Activated naive CD8-positive, alpha-beta T cell treated with anti-CD3 and anti-CD28 coated beads, Interleukin-2, amount 50 U/mL, for 24 hours (primary cell): Measurements from ENCODE around the gene APOBEC2.

Experiments used
- ATAC-seq: fragments of 150-1000 bp; cut with Tn5 transposase; one replicate; pipeline ENCODE4 v1.10.0; 2021
- DNase-seq: peaks from one replicate; pipeline ENCODE4 v3.0.0; 2021
- H3K27ac Mint-ChIP-seq: one replicate; pipeline ENCODE4 v1.8.0; 2021; ENCODE audit warnings: mild to moderate bottlenecking, mixed read lengths
- H3K27me3 Mint-ChIP-seq: one replicate; pipeline ENCODE4 v1.8.0; 2021; ENCODE audit warnings: mixed read lengths
- H3K36me3 Mint-ChIP-seq: one replicate; pipeline ENCODE4 v1.8.0; 2021; ENCODE audit warnings: low read depth, mixed read lengths
- H3K4me1 Mint-ChIP-seq: one replicate; pipeline ENCODE4 v1.8.0; 2021; ENCODE audit warnings: mixed read lengths
- H3K4me3 Mint-ChIP-seq: one replicate; pipeline ENCODE4 v1.8.0; 2021; ENCODE audit warnings: mild to moderate bottlenecking, moderate library complexity, mixed read lengths
- H3K9me3 Mint-ChIP-seq: one replicate; pipeline ENCODE4 v1.8.0; 2021; ENCODE audit warnings: mixed read lengths

Gene APOBEC2

DNA sequence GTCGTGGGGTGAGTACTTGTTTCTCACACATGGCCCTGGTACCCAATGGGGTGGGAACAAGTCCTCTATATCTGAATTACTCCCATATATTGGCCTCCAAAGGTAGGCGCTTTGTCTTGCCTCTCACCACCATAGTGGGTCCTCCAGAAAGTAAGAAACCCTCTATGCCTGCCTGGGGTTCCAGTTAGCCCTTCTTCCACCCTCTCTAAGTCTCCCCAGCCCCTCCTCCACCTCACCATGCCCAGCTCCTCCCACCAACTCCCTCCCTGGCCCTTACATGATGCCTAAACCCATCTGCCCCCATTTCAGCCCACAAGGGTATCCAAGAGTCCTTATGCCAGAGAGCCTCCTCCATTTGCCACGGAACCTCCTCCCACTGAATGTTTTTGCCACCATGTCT is 9.9 kb upstream of the APOBEC2 start:
- Mint-ChIP-seq H3K36me3 (no peaks in the 10 kb centered on the region), H3K27me3 (no peaks in the 10 kb centered on the region), H3K4me1 (peaks cover 5% of the 10 kb centered on the region), H3K4me3 (no peak overlapping the region), H3K9me3 (no peaks in the 10 kb centered on the region), H3K27ac (no peak overlapping the region)
- DNase-seq (no peak), ATAC-seq (no peak)

DNA sequence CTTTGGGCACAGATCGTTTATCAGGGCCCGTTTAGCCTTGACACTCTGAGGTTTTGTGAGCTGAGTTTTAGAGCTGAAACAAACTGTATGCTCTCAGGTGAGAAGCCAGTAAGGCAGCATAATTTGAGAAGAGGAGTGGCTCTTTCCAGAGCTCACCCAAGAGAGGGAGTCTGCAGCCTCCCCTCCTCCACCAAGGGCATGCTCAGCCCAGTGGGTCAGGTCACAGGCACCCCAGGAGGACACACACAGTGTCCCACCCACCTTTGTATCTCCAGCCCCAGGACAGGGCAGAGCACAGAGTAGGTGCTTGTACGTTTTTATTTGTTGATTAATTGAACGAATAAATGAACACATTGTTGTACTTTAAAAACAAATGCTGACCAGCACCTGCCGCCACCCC is 7.3 kb upstream of the APOBEC2 start:
- Mint-ChIP-seq H3K4me3 (no peak overlapping the region), H3K9me3 (no peaks in the 10 kb centered on the region), H3K36me3 (no peaks in the 10 kb centered on the region), H3K27me3 (no peaks in the 10 kb centered on the region), H3K27ac (no peak overlapping the region), H3K4me1 (peaks cover 3% of the 10 kb centered on the region)
- DNase-seq (no peak), ATAC-seq (no peak)

DNA sequence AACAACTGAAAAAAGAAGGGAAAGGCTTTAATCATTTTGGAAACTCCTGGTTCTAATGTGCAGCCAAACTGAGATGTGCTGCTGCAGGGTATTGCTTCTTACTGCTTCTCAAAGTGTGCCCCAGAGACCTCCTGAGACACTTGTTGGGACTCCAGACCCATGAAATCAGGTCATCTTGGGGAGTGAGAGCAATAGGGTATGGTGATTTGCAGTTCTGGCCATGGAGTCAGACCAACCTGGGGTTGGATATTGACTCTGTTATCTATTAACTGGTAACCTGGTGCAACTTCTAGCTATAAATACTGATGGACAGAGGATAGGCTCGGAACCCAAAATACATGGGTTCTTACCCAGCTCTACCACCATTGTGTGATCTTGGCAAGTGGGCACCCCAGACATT is 6.9 kb upstream of the APOBEC2 start:
- DNase-seq (no peak), ATAC-seq (no peak)
- no peaks in the 10 kb centered on the region for H3K9me3 Mint-ChIP-seq
- no peaks in the 10 kb centered on the region for H3K27me3 Mint-ChIP-seq
- no peak overlapping the region for H3K27ac Mint-ChIP-seq
- H3K36me3 Mint-ChIP-seq = no peaks in the 10 kb centered on the region
- no peak overlapping the region for H3K4me3 Mint-ChIP-seq
- no peaks in the 10 kb centered on the region for H3K4me1 Mint-ChIP-seq

DNA sequence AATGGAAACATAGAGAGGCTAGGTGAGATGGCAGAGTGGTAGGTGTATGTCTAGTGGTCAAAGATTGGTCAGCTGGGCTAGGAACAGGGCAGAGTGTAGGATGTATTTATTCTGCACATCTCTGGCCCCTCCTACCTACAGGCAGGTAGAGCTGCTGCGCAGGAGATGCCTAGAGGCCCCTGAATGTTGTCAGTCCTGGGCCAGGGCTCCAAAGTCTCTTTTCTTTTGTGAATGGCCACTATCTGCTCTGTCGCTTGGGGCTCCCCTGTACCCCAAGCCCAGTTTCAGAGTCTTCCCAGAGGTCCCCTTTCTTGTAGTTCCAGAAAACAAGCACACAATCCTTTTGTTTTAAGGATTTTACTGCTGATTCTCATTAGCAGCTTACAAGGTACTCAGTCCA is 5.7 kb upstream of the APOBEC2 start:
- no peak overlapping the region for H3K4me3 Mint-ChIP-seq
- ATAC-seq = no peak

DNA sequence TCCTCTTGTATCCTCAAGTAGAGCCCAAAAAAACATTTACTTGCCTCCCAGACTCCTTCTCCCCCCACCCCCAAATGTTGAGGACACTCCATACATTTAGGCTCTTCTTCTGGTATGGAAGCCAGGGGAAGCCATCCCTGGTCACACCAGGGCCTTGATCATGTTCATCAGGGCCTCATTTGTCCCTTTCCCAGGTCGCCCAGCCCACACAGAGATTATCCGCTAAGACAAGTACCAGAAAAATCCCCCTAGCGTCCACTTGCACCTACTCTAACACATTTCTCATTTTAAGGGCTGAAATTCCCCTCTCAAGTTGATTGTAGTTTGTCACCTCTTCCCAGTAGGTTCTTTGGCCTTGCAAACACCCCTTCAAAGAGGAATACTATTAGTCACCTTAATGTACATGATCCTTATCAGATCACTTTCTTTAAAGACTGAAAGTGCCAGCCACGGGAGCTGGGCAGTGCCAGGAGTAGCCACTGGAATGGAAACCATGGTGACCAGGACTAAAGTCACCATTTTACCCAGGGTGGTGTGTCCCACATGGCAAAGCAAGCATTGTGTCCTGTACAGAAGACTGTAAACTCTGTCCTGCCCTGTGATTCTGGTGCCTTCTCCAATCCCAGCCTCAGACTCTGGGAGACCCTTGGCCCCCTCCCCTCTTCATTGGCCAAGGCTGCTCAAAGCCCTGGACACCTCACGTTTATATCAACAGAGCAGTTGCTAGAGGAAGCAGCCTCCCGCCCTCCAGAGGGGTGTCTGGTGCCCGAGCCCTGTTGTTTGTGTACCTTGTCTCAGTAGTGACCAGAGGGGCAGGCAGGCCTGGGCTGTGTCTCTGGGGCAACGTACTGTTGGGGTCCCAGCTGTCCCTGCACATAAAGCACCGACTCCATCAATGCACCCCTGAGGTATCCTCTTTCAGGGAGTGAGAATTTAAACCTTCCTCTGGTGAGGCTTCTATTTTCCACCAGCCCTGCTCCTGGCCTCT is 5.0 kb upstream of the APOBEC2 start:
- DNase-seq (no peak), ATAC-seq (no peak)
- Mint-ChIP-seq H3K9me3 (no peaks in the 10 kb centered on the region), H3K27me3 (no peaks in the 10 kb centered on the region), H3K4me3 (no peak overlapping the region), H3K27ac (no peak overlapping the region), H3K4me1 (peaks cover 15% of the 10 kb centered on the region), H3K36me3 (peaks cover 5% of the 10 kb centered on the region)

More for the DNA sequence above, 5.7 kb upstream of the APOBEC2 start:
- H3K27ac Mint-ChIP-seq = no peak overlapping the region
- no peaks in the 10 kb centered on the region for H3K27me3 Mint-ChIP-seq
- H3K36me3 Mint-ChIP-seq = peaks cover 5% of the 10 kb centered on the region
- no peak for DNase-seq
- peaks cover 9% of the 10 kb centered on the region for H3K4me1 Mint-ChIP-seq
- no peaks in the 10 kb centered on the region for H3K9me3 Mint-ChIP-seq

DNA sequence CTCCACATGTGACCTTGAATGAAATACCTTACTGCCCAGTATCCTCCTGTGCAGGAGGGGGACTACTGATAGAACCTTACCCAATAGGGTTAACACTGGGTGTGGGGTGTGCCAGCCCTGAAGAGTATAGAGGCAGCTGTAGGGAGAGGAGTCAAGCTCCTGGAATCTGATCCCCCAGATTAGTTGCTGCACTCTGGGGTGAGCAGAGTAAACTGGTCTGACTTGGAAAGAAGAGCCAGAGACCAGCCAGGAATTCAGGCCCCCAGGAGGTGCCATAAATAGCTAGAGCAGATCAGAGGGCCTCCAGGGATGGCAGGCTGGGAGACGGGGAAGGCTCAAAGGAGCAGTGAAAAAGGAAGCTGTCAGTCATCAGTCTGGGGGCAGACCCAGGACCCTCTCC is 3.5 kb upstream of the APOBEC2 start:
- Mint-ChIP-seq H3K4me3 (no peak overlapping the region), H3K4me1 (peaks cover 15% of the 10 kb centered on the region), H3K9me3 (no peaks in the 10 kb centered on the region), H3K27ac (peak overlapping the region; percentile 20), H3K36me3 (peaks cover 5% of the 10 kb centered on the region), H3K27me3 (no peaks in the 10 kb centered on the region)
- ATAC-seq (no peak), DNase-seq (no peak)

DNA sequence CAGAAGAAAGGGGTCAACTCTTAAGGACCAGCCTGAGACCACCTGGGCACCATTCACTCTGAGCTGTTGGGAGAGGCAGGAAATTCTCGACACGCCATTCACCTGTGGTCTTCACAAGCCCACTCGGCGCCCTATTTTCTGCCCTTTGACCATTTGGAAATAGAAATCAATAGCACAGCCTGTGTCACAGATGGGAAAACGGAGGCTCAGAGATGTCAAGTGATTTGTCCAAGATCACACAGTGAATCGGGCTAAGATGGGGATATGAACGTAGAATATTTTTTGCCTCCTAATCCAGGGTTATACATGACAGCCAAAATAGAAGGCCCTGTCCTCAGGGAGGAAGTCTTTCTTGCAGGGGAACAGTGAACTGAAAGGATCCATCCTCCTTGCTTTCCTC is 3.0 kb upstream of the APOBEC2 start:
- Mint-ChIP-seq H3K27ac (no peak overlapping the region), H3K9me3 (no peaks in the 10 kb centered on the region), H3K4me3 (no peak overlapping the region), H3K4me1 (peaks cover 15% of the 10 kb centered on the region), H3K36me3 (peaks cover 5% of the 10 kb centered on the region), H3K27me3 (no peaks in the 10 kb centered on the region)
- DNase-seq (no peak), ATAC-seq (no peak)

DNA sequence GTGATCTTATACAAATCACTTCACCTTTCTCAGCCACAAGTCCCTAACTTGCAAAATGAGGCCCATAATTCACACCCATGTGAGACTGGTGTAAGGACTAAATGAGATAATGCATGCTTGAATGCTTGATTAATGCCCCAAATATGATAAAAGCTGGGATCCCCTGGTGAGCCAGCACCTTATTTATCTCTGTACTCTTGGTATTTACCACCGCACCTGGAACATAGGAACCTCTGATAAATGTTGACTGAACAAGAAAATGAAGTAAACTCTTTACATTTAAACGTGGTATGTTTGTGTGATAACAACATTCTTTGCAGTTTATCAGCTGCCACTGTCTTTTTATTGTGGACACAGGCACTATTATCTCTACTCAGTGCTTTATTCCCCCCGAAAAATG is 2.5 kb upstream of the APOBEC2 start:
- no peak overlapping the region for H3K27ac Mint-ChIP-seq
- no peaks in the 10 kb centered on the region for H3K9me3 Mint-ChIP-seq
- H3K36me3 Mint-ChIP-seq = peaks cover 5% of the 10 kb centered on the region
- ATAC-seq (no peak), DNase-seq (no peak)
- H3K4me1 Mint-ChIP-seq = peaks cover 15% of the 10 kb centered on the region
- H3K27me3 Mint-ChIP-seq = no peaks in the 10 kb centered on the region
- no peak overlapping the region for H3K4me3 Mint-ChIP-seq

DNA sequence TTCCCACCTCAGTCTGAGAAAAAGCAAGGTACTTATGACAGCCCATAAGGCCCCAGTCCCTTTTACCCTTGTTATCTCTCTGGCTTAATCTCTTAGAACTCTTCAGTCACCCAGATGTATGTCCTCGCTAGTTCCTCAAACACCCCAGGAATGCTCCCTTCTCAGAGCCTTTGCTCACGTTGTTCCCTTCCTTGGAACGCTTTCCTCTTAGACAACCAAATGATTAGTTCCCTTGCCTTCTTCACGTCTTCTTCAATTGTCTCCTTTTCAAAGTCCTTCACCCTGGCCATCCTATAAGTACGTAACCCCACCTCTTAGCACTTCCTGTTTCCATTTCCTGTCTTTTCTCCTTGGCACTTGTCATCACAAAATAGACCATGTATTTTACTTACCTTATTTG is 1.1 kb upstream of the APOBEC2 start:
- Mint-ChIP-seq H3K9me3 (no peaks in the 10 kb centered on the region), H3K36me3 (peaks cover 5% of the 10 kb centered on the region), H3K27ac (peak overlapping the region; percentile 70), H3K4me1 (peaks cover 15% of the 10 kb centered on the region), H3K4me3 (no peak overlapping the region), H3K27me3 (no peaks in the 10 kb centered on the region)
- DNase-seq (no peak), ATAC-seq (no peak)

DNA sequence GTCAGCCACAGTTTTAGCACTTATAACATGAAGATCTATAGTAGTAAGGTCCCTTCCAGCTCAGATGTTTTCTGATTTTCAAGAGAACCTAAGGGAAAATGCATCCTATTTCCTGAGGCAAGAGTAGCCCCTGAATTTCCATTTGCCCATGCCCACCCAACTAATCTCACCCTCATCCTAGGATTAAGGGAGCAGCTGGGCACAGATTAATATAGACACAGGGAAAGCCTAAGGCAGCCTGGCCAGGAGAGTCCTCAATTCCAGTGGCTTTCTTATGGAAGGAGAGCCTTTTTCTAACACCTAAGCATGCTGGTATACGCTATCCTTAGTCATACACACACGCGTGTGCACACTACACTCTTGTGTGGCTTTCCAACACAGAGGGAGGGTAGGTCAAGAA is 1.5 kb downstream of the APOBEC2 start:
- Mint-ChIP-seq H3K27ac (no peak overlapping the region), H3K4me1 (peaks cover 19% of the 10 kb centered on the region)

DNA sequence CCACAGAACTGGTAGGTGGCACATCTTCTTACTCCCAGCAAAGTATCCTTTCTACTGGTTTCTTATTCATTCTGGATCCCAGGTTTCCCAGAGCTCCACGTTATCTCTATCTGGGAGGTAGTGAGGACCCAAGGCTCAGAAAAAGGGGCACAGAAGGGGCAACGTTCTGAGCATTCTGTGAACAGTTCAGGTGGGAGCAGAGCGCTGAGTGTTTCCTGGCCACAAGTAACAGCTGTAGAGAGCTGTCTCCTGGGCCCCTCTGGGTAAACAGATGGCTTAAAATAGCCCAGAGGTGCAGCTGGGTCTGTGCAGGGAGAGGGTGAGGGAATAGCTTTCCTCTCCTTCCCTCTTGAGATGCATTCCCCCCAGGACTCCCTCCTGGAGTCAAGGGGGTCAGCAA is 2.1 kb downstream of the APOBEC2 start:
- DNase-seq (no peak), ATAC-seq (no peak)
- Mint-ChIP-seq H3K36me3 (peaks cover 7% of the 10 kb centered on the region), H3K27me3 (no peaks in the 10 kb centered on the region), H3K4me3 (no peak overlapping the region), H3K4me1 (peaks cover 19% of the 10 kb centered on the region), H3K27ac (no peak overlapping the region), H3K9me3 (no peaks in the 10 kb centered on the region)

More for the DNA sequence above, 1.5 kb downstream of the APOBEC2 start:
- H3K4me3 Mint-ChIP-seq = no peak overlapping the region
- DNase-seq (no peak), ATAC-seq (no peak)
- no peaks in the 10 kb centered on the region for H3K9me3 Mint-ChIP-seq
- no peaks in the 10 kb centered on the region for H3K27me3 Mint-ChIP-seq
- H3K36me3 Mint-ChIP-seq = peaks cover 5% of the 10 kb centered on the region

DNA sequence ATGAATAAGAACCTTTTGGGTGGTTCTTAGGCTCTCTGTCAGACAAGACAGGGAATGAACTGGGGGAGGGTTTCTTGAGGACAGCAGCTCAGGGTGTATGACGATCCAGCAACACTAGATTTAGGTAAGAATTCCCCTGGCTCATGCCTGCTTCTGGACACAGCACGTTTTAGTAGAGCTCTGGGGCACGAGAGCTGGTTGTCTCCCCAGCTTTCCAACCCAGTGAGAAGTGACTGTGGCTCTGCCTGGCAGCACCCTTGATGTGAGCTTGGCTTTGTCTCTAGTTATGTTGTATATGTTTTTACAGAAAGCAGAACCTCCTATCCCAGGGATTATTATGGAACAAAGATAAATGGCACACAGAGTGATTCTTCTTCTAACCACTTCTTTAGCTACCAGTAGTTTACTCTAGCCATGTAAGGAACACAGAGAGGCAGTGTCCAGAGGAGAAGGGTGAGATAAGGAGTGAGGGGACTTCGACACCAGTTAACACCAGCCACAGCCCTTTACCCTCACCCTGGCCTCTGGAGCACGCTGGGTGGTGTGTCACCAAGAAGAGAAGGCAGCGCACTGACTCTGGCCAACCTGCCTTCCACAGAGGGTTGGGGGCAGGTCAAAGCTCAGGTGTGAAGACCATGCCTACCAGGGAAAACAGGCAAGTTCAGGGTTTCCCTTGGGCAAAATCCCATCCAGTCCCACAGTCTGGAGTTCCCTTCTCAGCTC is 3.9 kb downstream of the APOBEC2 start:
- Mint-ChIP-seq H3K27me3 (no peaks in the 10 kb centered on the region), H3K4me3 (no peak overlapping the region), H3K9me3 (no peaks in the 10 kb centered on the region), H3K36me3 (peaks cover 8% of the 10 kb centered on the region), H3K27ac (no peak overlapping the region), H3K4me1 (peaks cover 14% of the 10 kb centered on the region)
- ATAC-seq = no peak
- DNase-seq = no peak

DNA sequence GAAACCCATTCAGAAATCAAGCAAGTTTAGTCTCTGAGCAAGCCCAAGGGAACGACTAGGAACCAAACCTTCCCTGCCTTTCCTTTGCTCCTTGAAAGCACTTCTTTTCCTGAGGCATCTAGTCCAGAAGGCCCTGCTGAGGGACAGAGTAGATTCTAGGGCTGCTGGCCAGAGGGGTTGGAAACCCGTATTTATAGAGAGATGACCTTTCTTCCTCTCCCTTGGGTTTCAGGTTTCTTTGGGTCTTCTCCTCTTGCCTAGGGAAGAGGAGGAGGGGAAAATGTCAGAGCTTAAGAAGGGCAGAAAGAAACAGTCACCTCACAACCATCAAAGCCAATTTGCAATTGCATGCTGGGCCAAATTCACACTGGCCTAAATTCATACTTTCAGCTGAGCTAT is 5.8 kb downstream of the APOBEC2 start:
- Mint-ChIP-seq H3K36me3 (peaks cover 15% of the 10 kb centered on the region), H3K27ac (no peak overlapping the region), H3K4me3 (no peak overlapping the region), H3K4me1 (peaks cover 5% of the 10 kb centered on the region), H3K27me3 (no peaks in the 10 kb centered on the region), H3K9me3 (no peaks in the 10 kb centered on the region)
- no peak for DNase-seq
- no peak for ATAC-seq

DNA sequence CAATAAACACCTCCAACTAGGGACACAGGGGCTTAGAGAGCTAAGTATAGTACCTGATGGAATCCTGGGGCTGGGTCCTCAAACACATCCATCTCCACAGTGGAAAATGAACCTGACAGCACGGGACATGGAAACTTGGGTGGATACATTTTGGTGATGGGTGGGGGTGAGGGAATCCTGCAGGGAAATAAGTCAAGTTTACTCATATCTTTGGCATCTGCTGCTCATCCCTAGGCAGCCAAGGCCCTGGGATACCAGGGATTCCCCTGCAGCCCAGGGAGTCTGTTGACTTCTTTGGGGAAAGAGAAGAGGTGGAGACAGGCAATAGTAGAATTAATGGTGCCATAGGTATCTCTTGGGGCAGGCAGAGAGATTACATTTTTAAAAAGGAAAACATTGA is 6.6 kb downstream of the APOBEC2 start:
- peaks cover 21% of the 10 kb centered on the region for H3K36me3 Mint-ChIP-seq
- H3K27ac Mint-ChIP-seq = no peak overlapping the region
- no peak overlapping the region for H3K4me3 Mint-ChIP-seq
- DNase-seq (no peak), ATAC-seq (no peak)
- H3K9me3 Mint-ChIP-seq = no peaks in the 10 kb centered on the region
- H3K4me1 Mint-ChIP-seq = peaks cover 8% of the 10 kb centered on the region
- no peaks in the 10 kb centered on the region for H3K27me3 Mint-ChIP-seq

DNA sequence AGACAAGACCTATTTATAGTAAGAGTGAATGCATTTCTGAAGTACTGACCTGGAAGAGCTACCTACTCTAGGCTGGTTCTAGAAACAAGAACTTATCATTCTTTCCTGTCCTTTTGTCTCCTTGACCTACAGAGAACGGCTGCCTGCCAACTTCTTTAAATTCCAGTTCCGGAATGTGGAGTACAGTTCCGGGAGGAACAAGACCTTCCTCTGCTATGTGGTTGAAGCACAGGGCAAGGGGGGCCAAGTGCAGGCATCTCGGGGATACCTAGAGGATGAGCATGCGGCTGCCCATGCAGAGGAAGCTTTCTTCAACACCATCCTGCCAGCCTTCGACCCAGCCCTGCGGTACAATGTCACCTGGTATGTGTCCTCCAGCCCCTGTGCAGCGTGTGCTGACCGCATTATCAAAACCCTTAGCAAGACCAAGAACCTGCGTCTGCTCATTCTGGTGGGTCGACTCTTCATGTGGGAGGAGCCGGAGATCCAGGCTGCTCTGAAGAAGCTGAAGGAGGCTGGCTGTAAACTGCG is 8.3 kb downstream of the APOBEC2 start:
- H3K4me1 Mint-ChIP-seq = peaks cover 11% of the 10 kb centered on the region
- no peak overlapping the region for H3K4me3 Mint-ChIP-seq
- no peaks in the 10 kb centered on the region for H3K9me3 Mint-ChIP-seq
- no peak overlapping the region for H3K27ac Mint-ChIP-seq
- no peak for ATAC-seq
- no peak for DNase-seq
- no peaks in the 10 kb centered on the region for H3K27me3 Mint-ChIP-seq
- peaks cover 33% of the 10 kb centered on the region for H3K36me3 Mint-ChIP-seq
